Measurements from ENCODE around the gene NME7.
"Not testable (repeated sequence)": the region's sequence is repeated elsewhere in the genome, so short reads cannot be mapped to it uniquely, and the experiment has no call there.

The NME7 gene

DNA sequence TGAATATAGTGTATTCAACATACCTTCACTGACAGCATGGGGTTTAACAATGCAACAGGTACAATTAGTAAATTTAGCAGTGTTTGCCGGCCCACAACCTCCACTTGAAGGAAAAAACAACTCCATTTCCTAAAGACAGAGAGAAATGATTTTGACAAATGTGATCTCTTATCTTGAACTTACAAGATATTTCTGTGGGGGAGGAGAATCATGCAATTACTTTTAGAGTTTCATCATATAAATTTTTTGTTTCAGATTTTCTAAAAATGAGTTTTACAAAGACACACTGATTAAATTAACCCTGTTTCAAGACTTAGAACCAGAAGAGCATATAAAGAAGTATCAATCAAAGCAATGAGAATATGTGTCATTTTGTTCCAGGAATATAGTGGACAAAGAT is 80.3 kb downstream of the NME7 start:
- TF ChIP-seq, protein P1, sequence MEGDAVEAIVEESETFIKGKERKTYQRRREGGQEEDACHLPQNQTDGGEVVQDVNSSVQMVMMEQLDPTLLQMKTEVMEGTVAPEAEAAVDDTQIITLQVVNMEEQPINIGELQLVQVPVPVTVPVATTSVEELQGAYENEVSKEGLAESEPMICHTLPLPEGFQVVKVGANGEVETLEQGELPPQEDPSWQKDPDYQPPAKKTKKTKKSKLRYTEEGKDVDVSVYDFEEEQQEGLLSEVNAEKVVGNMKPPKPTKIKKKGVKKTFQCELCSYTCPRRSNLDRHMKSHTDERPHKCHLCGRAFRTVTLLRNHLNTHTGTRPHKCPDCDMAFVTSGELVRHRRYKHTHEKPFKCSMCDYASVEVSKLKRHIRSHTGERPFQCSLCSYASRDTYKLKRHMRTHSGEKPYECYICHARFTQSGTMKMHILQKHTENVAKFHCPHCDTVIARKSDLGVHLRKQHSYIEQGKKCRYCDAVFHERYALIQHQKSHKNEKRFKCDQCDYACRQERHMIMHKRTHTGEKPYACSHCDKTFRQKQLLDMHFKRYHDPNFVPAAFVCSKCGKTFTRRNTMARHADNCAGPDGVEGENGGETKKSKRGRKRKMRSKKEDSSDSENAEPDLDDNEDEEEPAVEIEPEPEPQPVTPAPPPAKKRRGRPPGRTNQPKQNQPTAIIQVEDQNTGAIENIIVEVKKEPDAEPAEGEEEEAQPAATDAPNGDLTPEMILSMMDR (IDR thresholded peaks at IDR 0.05; ENCODE audit: insufficient read depth, missing control alignments), result no peak
- FAIRE-seq (no peak), DNase-seq (ENCODE audit: insufficient read length, low spot score) (no peak)

DNA sequence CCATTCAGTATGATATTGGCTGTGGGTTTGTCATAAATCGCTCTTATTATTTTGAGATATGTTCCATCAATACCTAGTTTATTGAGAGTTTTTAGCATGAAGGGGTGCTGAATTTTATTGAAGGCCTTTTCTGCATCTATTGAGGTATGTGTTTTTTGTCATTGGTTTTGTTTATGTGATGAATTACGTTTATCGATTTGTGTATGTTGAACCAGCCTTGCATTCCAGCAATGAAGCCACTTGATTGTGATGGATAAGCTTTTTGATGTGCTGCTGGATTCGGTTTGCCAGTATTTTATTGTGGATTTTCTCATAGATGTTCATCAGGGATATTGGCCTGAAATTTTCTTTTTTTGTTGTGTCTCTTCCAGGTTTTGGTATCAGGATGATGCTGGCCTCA is 86.0 kb downstream of the NME7 start:
- DNase-seq (ENCODE audit: insufficient read length, low spot score); FAIRE-seq: not testable (repeated sequence)

DNA sequence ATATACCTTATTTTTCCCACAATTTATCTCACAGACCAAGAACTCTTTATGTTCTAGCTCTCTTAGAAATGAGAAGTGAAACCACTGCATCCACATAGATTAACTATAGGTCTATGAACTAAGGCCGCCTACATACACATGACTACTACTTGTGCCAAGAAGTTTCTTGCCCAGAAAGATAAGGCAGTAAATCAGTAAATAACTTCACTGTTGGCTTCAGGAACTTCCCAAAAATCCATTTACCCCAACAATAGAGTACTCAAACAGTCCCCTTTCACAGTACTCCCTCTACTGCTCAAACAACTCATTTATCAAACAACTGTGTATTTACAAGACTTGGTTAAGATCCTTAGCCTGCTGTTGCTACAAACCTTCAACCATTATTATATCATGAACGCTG is 96.5 kb downstream of the NME7 start:
- FAIRE-seq (no peak), DNase-seq (ENCODE audit: insufficient read length, low spot score) (no peak)
- TF ChIP-seq, protein P1 (IDR thresholded peaks at IDR 0.05; ENCODE audit: insufficient read depth, missing control alignments), result no peak

DNA sequence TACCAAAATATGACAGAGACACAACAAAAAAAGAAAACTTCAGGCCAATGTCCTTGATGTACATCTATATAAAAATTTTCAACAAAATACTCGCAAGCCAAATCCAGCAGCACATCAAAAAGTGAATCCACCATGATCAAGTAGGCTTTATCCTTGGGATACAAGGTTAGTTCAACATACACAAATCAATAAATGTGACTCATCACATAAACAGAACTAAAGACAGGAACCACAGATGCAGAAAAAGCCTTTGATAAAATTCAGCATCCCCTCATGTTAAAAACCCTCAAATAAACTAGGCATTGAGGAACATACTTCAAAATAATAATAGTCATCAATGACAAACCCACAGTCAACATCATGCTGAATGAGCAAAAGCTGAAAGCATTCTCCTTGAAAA is 101.5 kb downstream of the NME7 start:
- DNase-seq (ENCODE audit: insufficient read length, low spot score), result no peak
- TF ChIP-seq, protein P1 (IDR thresholded peaks at IDR 0.05; ENCODE audit: insufficient read depth, missing control alignments), result no peak
- no peak for FAIRE-seq

DNA sequence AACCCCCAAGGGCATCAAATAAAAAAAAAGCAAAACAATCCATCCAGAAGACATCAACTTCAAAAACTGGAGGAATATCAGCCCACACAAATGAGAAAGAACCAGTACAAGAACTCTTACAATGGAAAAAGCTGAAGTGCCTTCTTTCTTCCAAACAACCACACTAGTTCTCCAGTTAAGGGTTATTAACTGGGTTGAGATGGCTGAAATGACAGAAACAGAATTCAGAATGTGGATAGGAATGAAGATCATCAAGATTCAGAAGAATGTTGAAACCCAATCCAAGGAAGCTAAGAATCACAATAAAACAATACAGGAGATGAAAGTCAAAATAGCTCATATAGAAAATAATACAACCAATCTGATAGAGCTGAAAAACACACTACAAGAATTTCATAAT is 104.5 kb downstream of the NME7 start:
- no peak for DNase-seq (ENCODE audit: insufficient read length, low spot score)
- TF ChIP-seq, protein P1 (IDR thresholded peaks at IDR 0.05; ENCODE audit: insufficient read depth, missing control alignments), result no peak
- FAIRE-seq, result no peak

DNA sequence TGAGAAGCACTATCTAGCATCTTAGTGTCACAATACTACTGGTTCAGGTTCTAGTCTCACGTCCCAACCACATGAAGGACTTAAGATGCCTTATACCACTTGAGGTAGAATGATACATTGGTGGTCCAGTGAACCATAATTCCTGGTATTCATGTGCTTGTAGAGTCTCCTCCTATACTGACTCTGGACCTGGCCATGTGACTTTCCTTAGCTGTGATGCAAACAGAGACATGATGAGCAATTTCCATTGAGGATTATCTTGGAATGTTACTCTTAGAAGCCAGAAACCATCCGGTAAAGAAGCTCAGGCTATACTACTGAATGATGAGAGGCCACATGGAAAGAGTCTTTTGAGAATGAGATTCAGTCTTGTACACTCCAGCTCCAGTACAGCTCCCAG is 105.7 kb downstream of the NME7 start:
- TF ChIP-seq, protein P1 (IDR thresholded peaks at IDR 0.05; ENCODE audit: insufficient read depth, missing control alignments), result no peak
- DNase-seq (ENCODE audit: insufficient read length, low spot score) (no peak), FAIRE-seq (no peak)

DNA sequence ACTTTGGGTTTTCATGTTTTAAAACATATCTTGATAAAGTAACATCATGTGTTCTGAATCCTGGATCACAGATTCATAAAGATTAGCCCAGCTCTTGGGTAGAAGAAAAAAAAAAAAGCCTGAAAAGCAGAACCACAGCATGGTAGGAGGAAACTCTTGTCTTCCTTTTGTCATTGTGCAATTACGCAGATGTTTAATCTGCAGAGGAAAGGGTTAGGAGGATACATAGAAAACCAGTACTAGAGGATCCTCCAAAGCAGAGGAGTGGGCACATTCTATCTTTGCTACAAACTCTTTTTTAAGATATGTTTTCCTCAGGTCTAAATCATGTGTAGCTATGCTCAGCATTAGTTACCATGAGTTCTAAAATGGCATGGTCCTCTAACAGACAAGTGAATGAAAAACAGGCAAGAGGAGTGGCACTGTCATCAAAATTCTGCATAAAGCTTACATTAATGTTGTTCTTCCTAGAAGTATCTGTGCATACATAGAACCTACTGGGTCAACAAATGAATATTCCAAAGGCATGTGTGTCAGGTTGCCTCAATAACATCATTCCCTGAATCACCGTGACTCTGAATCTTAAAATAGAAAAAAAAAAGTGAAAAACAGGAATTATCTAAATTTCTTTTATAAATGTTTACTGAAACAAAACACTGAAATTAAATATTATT is 107.0 kb downstream of the NME7 start:
- DNase-seq (ENCODE audit: insufficient read length, low spot score) (no peak), FAIRE-seq (no peak)
- TF ChIP-seq, protein P1 (IDR thresholded peaks at IDR 0.05; ENCODE audit: insufficient read depth, missing control alignments), result no peak

DNA sequence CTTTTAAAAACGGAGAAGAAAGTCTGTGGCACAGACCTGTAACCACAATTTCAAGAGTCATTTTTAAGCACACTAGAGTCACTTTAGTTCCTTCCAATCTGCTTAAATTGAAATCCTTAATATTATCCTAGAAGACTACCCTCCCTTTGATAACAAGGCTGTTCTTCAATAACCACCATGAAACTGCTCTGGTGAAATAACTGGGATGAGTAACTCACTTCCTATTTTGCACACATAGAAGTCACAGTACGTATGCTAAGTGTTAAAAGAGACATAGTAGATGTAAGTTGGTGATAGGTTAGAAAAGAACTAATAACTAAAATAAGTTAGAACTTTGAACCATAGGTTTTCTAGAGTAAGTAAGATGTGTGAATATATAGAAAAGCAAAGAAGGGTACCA is 107.8 kb downstream of the NME7 start:
- no peak for DNase-seq (ENCODE audit: insufficient read length, low spot score)
- TF ChIP-seq, protein P1 (IDR thresholded peaks at IDR 0.05; ENCODE audit: insufficient read depth, missing control alignments), result no peak
- no peak for FAIRE-seq
